IMR-90 (cell line): ENCODE results near the gene SBNO1. TPM values are rescaled to one million over a fixed set of nuclear protein-coding genes. Genes with fewer than 3 reads are reported as not detected.
"Not testable (repeated sequence)": the region's sequence is repeated elsewhere in the genome, so short reads cannot be mapped to it uniquely, and the experiment has no call there.

Experiments
- ATAC-seq: fragments of 200-7000 bp; cut with Tn5 transposase; 2 replicates; pipeline ENCODE4 v1.9.1; 2020; ENCODE audit warnings: low read depth, mild to moderate bottlenecking, moderate library complexity
- BruUV-seq: library from RNA; stranded (reverse); fragments of 400-500 nt; replicated peaks from 2 replicates; lab custom pipeline; 2021; lab: Mats Ljungman, UMichigan
- CTCF ChIA-PET: fragments of 300-600 bp; formaldehyde crosslinking; extraction: SDS; loops from one replicate; lab custom pipeline; 2021; ENCODE audit warnings: antibody characterized with exemption; lab: Yijun Ruan, JAX
- POLR2A ChIA-PET: fragments of 300-600 bp; sonication (Branson Sonifier 250); formaldehyde crosslinking; loops from one replicate; lab custom pipeline; 2022; ENCODE audit warnings: antibody characterized with exemption; ENCODE audit not compliant: unreplicated experiment; lab: Charles Lee
- DNase-seq: peaks from one replicate; pipeline ENCODE4 v3.0.0; 2013
- H2AFZ ChIP-seq: replicated peaks from 2 replicates; pipeline ENCODE3; 2013; ENCODE audit warnings: low read length, mild to moderate bottlenecking; ENCODE audit not compliant: poor library complexity
- H2AK5ac ChIP-seq: 2 replicates; pipeline ENCODE4 v1.6.1; 2013; ENCODE audit warnings: low read depth, low read length, inconsistent platforms
- H2AK9ac ChIP-seq: replicated peaks from 2 replicates; pipeline ENCODE3; 2013; ENCODE audit warnings: mild to moderate bottlenecking, low read depth, low read length, moderate library complexity; ENCODE audit not compliant: poor library complexity
- H2BK120ac ChIP-seq: 2 replicates; pipeline ENCODE4 v1.6.1; 2013; ENCODE audit warnings: low read depth, low read length, inconsistent platforms
- H2BK15ac ChIP-seq: 3 replicates; pipeline ENCODE4 v1.6.1; 2013; ENCODE audit warnings: low read depth, low read length, inconsistent platforms
- H2BK20ac ChIP-seq: 2 replicates; pipeline ENCODE4 v1.6.1; 2013; ENCODE audit warnings: low read depth, mild to moderate bottlenecking, inconsistent platforms, low read length, moderate library complexity
- H2BK5ac ChIP-seq: 2 replicates; pipeline ENCODE4 v1.6.1; 2013; ENCODE audit warnings: mild to moderate bottlenecking, low read depth, low read length, inconsistent platforms; ENCODE audit not compliant: poor library complexity, severe bottlenecking
- H3K14ac ChIP-seq: replicated peaks from 2 replicates; pipeline ENCODE4 v1.6.1; 2013; ENCODE audit warnings: low read depth, low read length, inconsistent platforms
- H3K18ac ChIP-seq: 2 replicates; pipeline ENCODE4 v1.6.1; 2013; ENCODE audit warnings: low read depth, low read length, control low read depth
- H3K23ac ChIP-seq: 2 replicates; pipeline ENCODE4 v1.6.1; 2013; ENCODE audit warnings: low read depth, low read length, inconsistent platforms
- H3K27ac ChIP-seq: 2 replicates; pipeline ENCODE4 v1.5.1; 2013; ENCODE audit warnings: mild to moderate bottlenecking, control low read depth, low read length; ENCODE audit not compliant: insufficient read depth
- H3K27me3 ChIP-seq: 2 replicates; pipeline ENCODE4 v1.6.1; 2013; ENCODE audit warnings: low read length; ENCODE audit not compliant: control insufficient read depth, insufficient read depth
- H3K36me3 ChIP-seq: 2 replicates; pipeline ENCODE4 v1.6.1; 2013; ENCODE audit warnings: low read length, mixed read lengths; ENCODE audit not compliant: control insufficient read depth, insufficient read depth
- H3K4ac ChIP-seq: 2 replicates; pipeline ENCODE4 v1.6.1; 2013; ENCODE audit warnings: low read depth, low read length, inconsistent platforms
- H3K4me1 ChIP-seq: 2 replicates; pipeline ENCODE4 v1.6.1; 2013; ENCODE audit warnings: low read length, mixed read lengths; ENCODE audit not compliant: control insufficient read depth, insufficient read depth
- H3K4me2 ChIP-seq: 2 replicates; pipeline ENCODE4 v1.6.1; 2013; ENCODE audit warnings: low read depth, mild to moderate bottlenecking, control low read depth, low read length, moderate library complexity
- H3K4me3 ChIP-seq: 2 replicates; pipeline ENCODE4 v1.5.1; 2013; ENCODE audit warnings: low read depth, mild to moderate bottlenecking, control low read depth, low read length, moderate library complexity; ENCODE audit not compliant: insufficient read depth
- H3K56ac ChIP-seq: 2 replicates; pipeline ENCODE4 v1.6.1; 2013; ENCODE audit warnings: low read length, inconsistent platforms; ENCODE audit not compliant: insufficient read depth; ENCODE audit errors: extremely low read depth
- H3K79me1 ChIP-seq, 2 experiments: 2 replicates each; pipeline ENCODE4 v1.6.1; 2013; ENCODE audit warnings: low read length in 2 of 2, inconsistent platforms in 1 of 2, low read depth in 1 of 2
- H3K9ac ChIP-seq: 2 replicates; pipeline ENCODE4 v1.6.1; 2013; ENCODE audit warnings: low read depth, low read length, control low read depth
- H3K9me1 ChIP-seq: 2 replicates; pipeline ENCODE4 v1.6.1; 2013; ENCODE audit warnings: low read length, inconsistent platforms; ENCODE audit not compliant: insufficient read depth
- H3K9me3 ChIP-seq: 2 replicates; pipeline ENCODE4 v1.6.1; 2013; ENCODE audit warnings: low read length; ENCODE audit not compliant: control insufficient read depth, insufficient read depth
- H4K20me1 ChIP-seq: 2 replicates; pipeline ENCODE4 v1.6.1; 2013; ENCODE audit warnings: low read length, inconsistent platforms; ENCODE audit not compliant: insufficient read depth
- H4K5ac ChIP-seq: 2 replicates; pipeline ENCODE4 v1.6.1; 2013; ENCODE audit warnings: mild to moderate bottlenecking, low read depth, low read length, control low read depth
- H4K8ac ChIP-seq, 2 experiments: 2 replicates each; pipeline ENCODE4 v1.6.1; 2013; ENCODE audit warnings: low read depth in 2 of 2, low read length in 2 of 2, control low read depth in 1 of 2, inconsistent platforms in 1 of 2
- H4K91ac ChIP-seq: 2 replicates; pipeline ENCODE4 v1.6.1; 2013; ENCODE audit warnings: low read depth, low read length, inconsistent platforms; ENCODE audit not compliant: insufficient read depth
- NFE2L2 ChIP-seq: fragments of 150-350 bp; IDR thresholded peaks from 2 replicates; pipeline ENCODE4 v1.6.1; 2016; ENCODE audit warnings: low read depth, mild to moderate bottlenecking, low read length
- SMC3 ChIP-seq: fragments of 150-350 bp; IDR thresholded peaks from 2 replicates; pipeline ENCODE4 v1.6.1; 2016; ENCODE audit warnings: low read depth, mild to moderate bottlenecking, antibody characterized with exemption, low read length, moderate library complexity
- WGBS, 2 experiments: methylation state at CpG; one replicate each; pipeline versions ENCODE4 v1.1.5 to v1.1.7; 2013; ENCODE audit warnings: missing lambda C conversion rate in 2 of 2; ENCODE audit not compliant: insufficient read length in 1 of 2; ENCODE audit errors: extremely low coverage in 2 of 2; 5-methylcytosine and 5-hydroxymethylcytosine counted together
- dilution Hi-C: fragments of 300-500 bp; cut with HindIII; formaldehyde crosslinking; loops from one replicate; pipeline ENCODE4 v1.14.3; 2018; ENCODE audit warnings: low sequenced_read_pairs; ENCODE audit not compliant: unreplicated experiment
- in situ Hi-C: fragments of 300-500 bp; cut with MboI; formaldehyde crosslinking; loops from 3 replicates; pipeline ENCODE4 v1.14.3; 2019; ENCODE audit warnings: low sequenced_read_pairs, inconsistent platforms, mixed read lengths
- intact Hi-C: fragments of 100-400 bp; cut with micrococcal nuclease; formaldehyde crosslinking; loops from 2 replicates; pipeline ENCODE4 v1.10.0; 2022
- polyA plus RNA-seq, 3 experiments: library from polyadenylated mRNA; depleted of rRNA; stranded (reverse); fragments of >200 nt; gene quantifications; 2 replicates each; pipeline ENCODE4 v1.2.3, GENCODE V29; 2012; ENCODE audit warnings: low replicate concordance in 1 of 3
- total RNA-seq: library from RNA; depleted of rRNA; stranded (reverse); fragments of >200 nt; gene quantifications from 2 replicates; pipeline ENCODE4 v1.2.3, GENCODE V29; 2012

SBNO1 gene
- total and polyA plus RNA-seq, 2 of the 4 experiments (the other 2 are of a cell fraction): 5.3 to 24.9 TPM

DNA sequence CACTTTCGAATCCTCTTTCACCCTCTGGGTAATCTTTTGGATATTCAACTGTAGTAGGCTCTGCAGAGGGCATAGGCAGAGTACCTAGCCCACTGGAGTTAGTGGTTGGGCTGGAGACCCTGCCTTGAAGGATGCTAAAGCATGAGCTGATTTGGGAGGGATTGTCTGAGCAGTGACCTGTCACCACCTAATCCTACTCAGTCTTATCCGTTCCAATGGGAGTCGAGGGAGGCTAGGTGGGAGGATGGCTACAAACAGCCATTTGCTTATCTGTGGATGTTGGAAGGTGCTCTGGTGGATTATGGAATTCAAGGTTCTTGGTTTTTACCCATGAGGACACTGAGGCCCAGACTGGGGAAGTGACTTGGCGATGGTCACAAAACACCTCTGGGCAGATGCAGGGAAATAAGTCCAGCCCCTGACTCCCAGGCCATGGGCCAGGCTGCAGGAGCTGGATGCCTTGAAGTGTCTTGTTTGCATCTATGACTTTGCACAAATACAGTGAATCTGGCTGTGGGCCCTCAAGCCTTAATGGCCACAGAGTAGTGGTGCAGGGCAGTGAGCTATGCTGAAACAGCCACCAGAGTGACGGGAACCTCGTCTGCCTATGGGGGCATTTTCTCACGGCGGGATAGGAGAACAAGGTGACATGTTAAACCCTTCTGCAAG lies 23.0 kb upstream of the SBNO1 start:
- Histone ChIP-seq H3K4ac (peak overlapping the region; percentile 65), H2AFZ (peak overlapping the region; percentile 99), H3K9me1 (peaks cover 19% of the 10 kb centered on the region; the same call in 1 of the 2 replicates), H4K20me1 (peaks cover 17% of the 10 kb centered on the region; the same call in 1 of the 2 replicates), H3K56ac (0 out of 2 replicates have a peak overlapping the region, but pooled peaks have one; percentile 46), H3K79me1 (peaks cover 42 to 69% of the 10 kb centered on the region in 2 experiments), H3K36me3 (peaks cover 21% of the 10 kb centered on the region), H3K27ac (peak overlapping the region; percentile 85), H3K14ac (peak overlapping the region; percentile 38; the same call in 1 of the 2 replicates), H3K18ac (no peak overlapping the region), H3K4me1 (peaks cover 13% of the 10 kb centered on the region), H2AK5ac (peak overlapping the region; percentile 49), H3K4me2 (peak overlapping the region; percentile 99), H4K8ac (peak overlapping the region in 1 of 2 experiments; percentile 84; a peak in 2 of 4 replicates), H3K27me3 (no peaks in the 10 kb centered on the region), H3K23ac (peak overlapping the region; percentile 67), H4K5ac (0 out of 2 replicates have a peak overlapping the region, but pooled peaks have one; percentile 21), H2BK20ac (peak overlapping the region; percentile 6; the same call in 1 of the 2 replicates), H4K91ac (peak overlapping the region; percentile 25; the same call in 1 of the 2 replicates), H2AK9ac (peak overlapping the region; percentile 77), H2BK120ac (no peak overlapping the region), H3K4me3 (no peak overlapping the region), H3K9ac (peak overlapping the region; percentile 93), H2BK5ac (peak overlapping the region; percentile 36), H3K9me3 (no peaks in the 10 kb centered on the region), H2BK15ac (no peak overlapping the region)
- in situ Hi-C loops: no loop called here
- DNase-seq (no peak), ATAC-seq (no peak)
- ChIA-PET CTCF (no interaction called here), POLR2A (interaction anchor here (0.5 kb wide), 1 partner anchor 197 kb away, joined by 11 read pairs; the partner anchor contains the start of gene TMED2)
- dilution Hi-C loops: no loop called here
- intact Hi-C loops: loop anchor here (10.0 kb wide), 1 partner anchor 413 kb away; the partner anchor contains the start of gene OGFOD2
- WGBS, 2 experiments: 88% methylated on average over 1 of the region's 8 CpGs; no CpG with 5 or more reads in 1 of the 2 experiments
- TF ChIP-seq NFE2L2 (no peak), SMC3 (no peak)
- no TSS peak for BruUV-seq

DNA sequence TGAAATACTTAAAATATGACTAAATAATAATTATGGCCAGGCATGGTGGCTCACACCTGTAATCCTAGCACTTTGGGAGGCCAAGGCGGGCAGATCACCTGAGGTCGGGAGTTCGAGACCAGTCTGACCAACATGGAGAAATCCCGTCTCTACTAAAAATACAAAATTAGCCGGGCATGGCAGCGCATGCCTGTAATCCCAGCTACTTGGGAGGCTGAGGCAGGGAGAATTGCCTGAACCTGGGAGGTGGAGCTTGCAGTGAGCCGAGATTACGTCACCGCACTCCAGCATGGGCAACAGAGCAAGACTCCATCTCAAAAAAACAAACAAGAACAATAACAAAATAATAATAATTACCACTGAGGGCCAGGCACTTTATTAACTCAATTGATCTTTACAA lies 20.9 kb upstream of the SBNO1 start:
- H3K9me3 ChIP-seq, DNase-seq, H3K27me3 ChIP-seq, H4K5ac ChIP-seq, in situ Hi-C loops, H3K56ac ChIP-seq, dilution Hi-C loops, H3K9ac ChIP-seq, H2BK15ac ChIP-seq, H3K27ac ChIP-seq, H2BK5ac ChIP-seq, ATAC-seq, H3K4me2 ChIP-seq, H3K18ac ChIP-seq, H3K4me3 ChIP-seq, H2BK20ac ChIP-seq, H2AFZ ChIP-seq, H4K20me1 ChIP-seq, H3K14ac ChIP-seq, H3K36me3 ChIP-seq, H2AK9ac ChIP-seq, POLR2A ChIA-PET: not testable (repeated sequence)
- H2AK5ac ChIP-seq: peak overlapping the region; percentile 58; the same call in 1 of the 2 replicates
- peaks cover 13% of the 10 kb centered on the region; the same call in 1 of the 2 replicates for H3K9me1 ChIP-seq
- H3K4ac ChIP-seq: peak overlapping the region; percentile 14; the same call in 1 of the 2 replicates
- H2BK120ac ChIP-seq: peak overlapping the region; percentile 61; the same call in 1 of the 2 replicates
- intact Hi-C loops: loop anchor here (10.0 kb wide), 1 partner anchor 411 kb away; the partner anchor contains the start of gene OGFOD2
- 0 out of 4 replicates have a peak overlapping the region, but pooled peaks of 1 of the 2 experiments have one; percentile 21 for H4K8ac ChIP-seq
- CTCF ChIA-PET: interaction anchor here (0.6 kb wide), 1 partner anchor 506 kb away, joined by 4 read pairs; no protein-coding TSS in a partner anchor
- 0 out of 2 replicates have a peak overlapping the region, but pooled peaks have one; percentile 75 for H3K23ac ChIP-seq
- peaks cover 13% of the 10 kb centered on the region for H3K4me1 ChIP-seq
- H3K79me1 ChIP-seq: peaks cover 25 to 53% of the 10 kb centered on the region in 2 experiments
- BruUV-seq: TSS peak; percentile 30
- no CpG with 5 or more reads among the region's 9 CpGs for WGBS, 2 experiments
- peak overlapping the region; percentile 70; the same call in 1 of the 2 replicates for H4K91ac ChIP-seq
